ENCODE results near the gene MMP24OS. TPM values are rescaled to one million over a fixed set of nuclear protein-coding genes. Genes with fewer than 3 reads are reported as not detected.
A peak's percentile ranks its signal among the peaks of the same experiment; 100 is the strongest.

Gene MMP24OS
- 45.4 and 47.6 TPM in 2 replicates for polyA plus RNA-seq (2011; rRNA removed)
- polyA minus RNA-seq (2011; rRNA and poly(A)+ RNA removed) = 41.9 and 44.0 TPM in 2 replicates

- H3K27me3 ChIP-seq (ENCODE audit: control insufficient read depth, insufficient read depth, low read length) = no peaks in the 10 kb centered on the region
- H3K4me3 ChIP-seq (ENCODE audit: low read depth, low read length) = peak within 1 kb of the TSS; percentile 69
- POLR2A ChIA-PET = interaction anchor here (0.6 kb wide), 1 partner anchor 306 kb away, joined by 5 read pairs; no protein-coding TSS in a partner anchor
- CTCF ChIA-PET = interaction anchor here (0.9 to 2.9 kb wide), 7 partner anchors 8 to 309 kb away, joined by 3 to 12 read pairs (median 3); no protein-coding TSS in a partner anchor
- TF ChIP-seq CTCF (IDR thresholded peaks at IDR 0.05; ENCODE audit: insufficient read depth, low read depth, low read length) = peak; percentile 64
- H3K36me3 ChIP-seq (ENCODE audit: control insufficient read depth, insufficient read depth, low read length) = peaks cover 24% of the 10 kb centered on the region
- DNase-seq (ENCODE audit: low read depth) = peak; percentile 50
These were observed at the start of gene MMP24OS for GRCh38 chr20:35277531-35278395. MMP24OS (minus strand) TSS chr20:35278122; CDS start chr20:35277929, 193 bp downstream.

- ChIA-PET POLR2A (no interaction called here), CTCF (interaction anchor here (0.9 to 1.2 kb wide), 2 partner anchors 9 to 20 kb away, joined by 3 to 4 read pairs; no protein-coding TSS in a partner anchor)
- Histone ChIP-seq H3K36me3 (ENCODE audit: control insufficient read depth, insufficient read depth, low read length) (no peaks in the 10 kb centered on the region), H3K4me3 (ENCODE audit: low read depth, low read length) (no peak overlapping the region), H3K27me3 (ENCODE audit: control insufficient read depth, insufficient read depth, low read length) (no peaks in the 10 kb centered on the region)
- no peak for TF ChIP-seq CTCF (IDR thresholded peaks at IDR 0.05; ENCODE audit: insufficient read depth, low read depth, low read length)
- DNase-seq (ENCODE audit: low read depth) = no peak
These were observed 49.4 kb upstream of the MMP24OS start for GRCh38 chr20:35327074-35327976.

DNA sequence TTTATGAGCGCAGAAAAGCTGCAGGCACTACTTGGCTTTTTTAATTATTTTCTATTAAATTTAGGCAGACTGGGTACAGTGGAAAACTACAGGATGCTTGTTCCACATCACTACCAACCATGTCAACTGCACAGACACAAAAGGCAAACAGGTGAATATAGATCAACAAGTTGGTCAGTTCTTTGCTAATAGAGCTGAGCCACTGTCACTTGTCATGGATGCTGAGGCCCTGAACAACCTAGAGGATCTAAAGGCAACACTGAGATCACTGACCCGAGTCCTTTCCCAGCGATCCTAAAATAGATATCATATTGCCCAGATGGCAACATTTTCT is 48.8 kb upstream of the MMP24OS start:
- no peak for TF ChIP-seq CTCF (IDR thresholded peaks at IDR 0.05; ENCODE audit: insufficient read depth, low read depth, low read length)
- ChIA-PET POLR2A (no interaction called here), CTCF (interaction anchor here (1.2 kb wide), 1 partner anchor 20 kb away, joined by 4 read pairs; no protein-coding TSS in a partner anchor)
- H3K4me3 ChIP-seq (ENCODE audit: low read depth, low read length) = no peak overlapping the region
- no peaks in the 10 kb centered on the region for H3K36me3 ChIP-seq (ENCODE audit: control insufficient read depth, insufficient read depth, low read length)
- no peaks in the 10 kb centered on the region for H3K27me3 ChIP-seq (ENCODE audit: control insufficient read depth, insufficient read depth, low read length)
- no peak for DNase-seq (ENCODE audit: low read depth)

GRCh38 chr20:35326021-35326739 is 48.3 kb upstream of the MMP24OS start:
- Histone ChIP-seq H3K4me3 (ENCODE audit: low read depth, low read length) (no peak overlapping the region), H3K27me3 (ENCODE audit: control insufficient read depth, insufficient read depth, low read length) (no peaks in the 10 kb centered on the region), H3K36me3 (ENCODE audit: control insufficient read depth, insufficient read depth, low read length) (no peaks in the 10 kb centered on the region)
- no peak for DNase-seq (ENCODE audit: low read depth)
- CTCF ChIA-PET = interaction anchor here (1.0 kb wide), 1 partner anchor 23 kb away, joined by 3 read pairs; no protein-coding TSS in a partner anchor
- POLR2A ChIA-PET = no interaction called here
- no peak for TF ChIP-seq CTCF (IDR thresholded peaks at IDR 0.05; ENCODE audit: insufficient read depth, low read depth, low read length)

Data from BJ (cell line).